ENCODE measurements around the gene IQCF5. TPM values are rescaled to one million over a fixed set of nuclear protein-coding genes. Genes with fewer than 3 reads are reported as not detected.

Gene IQCF5
- total and polyA plus RNA-seq, 2 of the 4 experiments (the other 2 are of a cell fraction) = not detected

GRCh38 chr3:51828297-51828696 is 47.1 kb downstream of the IQCF5 start:
- Histone ChIP-seq H3K79me1 (ENCODE audit: low read depth in 1 of 2, low read length in 2 of 2) (no peaks in the 10 kb centered on the region), H2AFZ (replicated peaks; ENCODE audit: low read length, poor library complexity) (no peak overlapping the region), H2AK5ac (ENCODE audit: low read depth, low read length) (no peak overlapping the region), H2BK120ac (ENCODE audit: low read depth, low read length) (no peak overlapping the region), H3K9ac (ENCODE audit: low read depth, low read length) (no peak overlapping the region), H2BK5ac (ENCODE audit: low read depth, low read length, poor library complexity, severe bottlenecking) (no peak overlapping the region), H3K4me3 (ENCODE audit: insufficient read depth, low read depth, low read length) (no peak overlapping the region), H4K20me1 (ENCODE audit: insufficient read depth, low read length) (no peaks in the 10 kb centered on the region), H4K8ac (ENCODE audit: low read depth in 2 of 2, low read length in 2 of 2) (no peak overlapping the region), H4K5ac (ENCODE audit: low read depth, low read length) (no peak overlapping the region), H3K9me1 (ENCODE audit: insufficient read depth, low read length) (no peaks in the 10 kb centered on the region), H3K56ac (ENCODE audit: extremely low read depth, insufficient read depth, low read length) (no peak overlapping the region), H3K9me3 (ENCODE audit: control insufficient read depth, insufficient read depth, low read length) (no peaks in the 10 kb centered on the region), H3K36me3 (ENCODE audit: control insufficient read depth, insufficient read depth, low read length) (no peaks in the 10 kb centered on the region), H4K91ac (ENCODE audit: insufficient read depth, low read depth, low read length) (no peak overlapping the region), H3K4ac (ENCODE audit: low read depth, low read length) (no peak overlapping the region), H2AK9ac (replicated peaks; ENCODE audit: low read depth, low read length, poor library complexity) (no peak overlapping the region), H3K4me2 (ENCODE audit: low read depth, low read length) (no peak overlapping the region), H3K23ac (ENCODE audit: low read depth, low read length) (no peak overlapping the region), H3K4me1 (ENCODE audit: control insufficient read depth, insufficient read depth, low read length) (no peaks in the 10 kb centered on the region), H3K27ac (ENCODE audit: insufficient read depth, low read length) (no peak overlapping the region), H2BK15ac (ENCODE audit: low read depth, low read length) (no peak overlapping the region), H3K14ac (replicated peaks; ENCODE audit: low read depth, low read length) (no peak overlapping the region), H2BK20ac (ENCODE audit: low read depth, low read length) (no peak overlapping the region), H3K27me3 (ENCODE audit: control insufficient read depth, insufficient read depth, low read length) (0 out of 2 replicates have a peak, but pooled peaks cover 1% of the 10 kb centered on the region), H3K18ac (ENCODE audit: low read depth, low read length) (no peak overlapping the region)
- 20% methylated on average over 1 of the region's 1 CpG; no CpG with 5 or more reads in 1 of the 2 experiments for WGBS, 2 experiments (ENCODE audit: extremely low coverage in 2 of 2, insufficient read length in 1 of 2)
- DNase-seq = no peak
- in situ Hi-C loops (cut with MboI; ENCODE audit: low sequenced_read_pairs) (no loop called here), dilution Hi-C loops (cut with HindIII; ENCODE audit: low sequenced_read_pairs, unreplicated experiment) (no loop called here), intact Hi-C loops (cut with micrococcal nuclease) (no loop called here)
- TF ChIP-seq RFX5 (IDR thresholded peaks at IDR 0.05; ENCODE audit: low read depth, low read length) = no peak
- TF ChIP-seq POLR2A (IDR thresholded peaks at IDR 0.05; ENCODE audit: low read depth, low read length) = no peak
- no peak for TF ChIP-seq MAFK (IDR thresholded peaks at IDR 0.05; ENCODE audit: low read depth, low read length)
- no peak for TF ChIP-seq CEBPB (IDR thresholded peaks at IDR 0.05; ENCODE audit: low read depth, low read length)
- TF ChIP-seq RAD21 (IDR thresholded peaks at IDR 0.05; ENCODE audit: low read length) = no peak
- no peak for TF ChIP-seq ELK1 (IDR thresholded peaks at IDR 0.05; ENCODE audit: borderline replicate concordance, low read depth, low read length)
- TF ChIP-seq RCOR1 (IDR thresholded peaks at IDR 0.05; ENCODE audit: insufficient replicate concordance, low read length) = no peak
- TF ChIP-seq FOS (IDR thresholded peaks at IDR 0.05; ENCODE audit: low read depth, low read length) = no peak
- no peak for TF ChIP-seq NFE2L2 (IDR thresholded peaks at IDR 0.05; ENCODE audit: low read depth, low read length)
- no peak for TF ChIP-seq CTCF (conservative IDR thresholded peaks at IDR 0.05; ENCODE audit: low read depth, low read length)
- TF ChIP-seq CHD1 (IDR thresholded peaks at IDR 0.05; ENCODE audit: low read depth, low read length) = no peak
- no peak for TF ChIP-seq MAZ (IDR thresholded peaks at IDR 0.05; ENCODE audit: borderline replicate concordance, low read depth, low read length)
- TF ChIP-seq USF2 (IDR thresholded peaks at IDR 0.05; ENCODE audit: low read depth, low read length) = no peak
- TF ChIP-seq MXI1 (IDR thresholded peaks at IDR 0.05; ENCODE audit: borderline replicate concordance, low read depth, low read length) = no peak
- CTCF ChIA-PET = no interaction called here
- ATAC-seq (ENCODE audit: low read depth) = no peak
- POLR2A ChIA-PET (ENCODE audit: unreplicated experiment) = no interaction called here
- BruUV-seq (replicated peaks) = no TSS peak
